ENCODE measurements around the gene PHGDH.

PHGDH gene

GRCh38 chr1:119732465-119733168 lies 20.9 kb downstream of the PHGDH start:
- DNase-seq (ENCODE audit: low spot score), result no peak

- no peak for DNase-seq (ENCODE audit: low spot score)
These were observed 22.0 kb downstream of the PHGDH start for GRCh38 chr1:119733754-119734153.

- no peak for DNase-seq (ENCODE audit: low spot score)
These were observed 23.5 kb downstream of the PHGDH start for GRCh38 chr1:119735217-119735616.

- DNase-seq (ENCODE audit: low spot score), result no peak
These were observed 24.9 kb downstream of the PHGDH start for GRCh38 chr1:119736649-119737039.

GRCh38 chr1:119737040-119737682 lies 25.4 kb downstream of the PHGDH start:
- no peak for DNase-seq (ENCODE audit: low spot score)

GRCh38 chr1:119738100-119738720 lies 26.5 kb downstream of the PHGDH start:
- DNase-seq (ENCODE audit: low spot score), result no peak

- no peak for DNase-seq (ENCODE audit: low spot score)
These were observed 27.4 kb downstream of the PHGDH start for GRCh38 chr1:119739150-119739549.

- no peak for DNase-seq (ENCODE audit: low spot score)
These were observed 28.5 kb downstream of the PHGDH start for GRCh38 chr1:119740261-119740660.

- DNase-seq (ENCODE audit: low spot score), result no peak
These were observed 29.4 kb downstream of the PHGDH start for GRCh38 chr1:119740896-119741780.

- DNase-seq (ENCODE audit: low spot score), result no peak
These were observed 30.5 kb downstream of the PHGDH start for GRCh38 chr1:119742202-119742601.

GRCh38 chr1:119742677-119743076 lies 30.9 kb downstream of the PHGDH start:
- DNase-seq (ENCODE audit: low spot score), result no peak

- DNase-seq (ENCODE audit: low spot score), result no peak
These were observed 31.6 kb downstream of the PHGDH start for GRCh38 chr1:119743308-119743707.

- peak; percentile 75 for DNase-seq (ENCODE audit: low spot score)
These were observed 32.3 kb downstream of the PHGDH start for GRCh38 chr1:119743776-119744597.

- no peak for DNase-seq (ENCODE audit: low spot score)
These were observed 32.8 kb downstream of the PHGDH start for GRCh38 chr1:119744598-119744942.

GRCh38 chr1:119745034-119745433 lies 33.3 kb downstream of the PHGDH start:
- DNase-seq (ENCODE audit: low spot score), result no peak

- no peak for DNase-seq (ENCODE audit: low spot score)
These were observed 35.7 kb downstream of the PHGDH start for GRCh38 chr1:119747451-119747850.

- DNase-seq (ENCODE audit: low spot score), result no peak
These were observed 36.3 kb downstream of the PHGDH start for GRCh38 chr1:119748040-119748439.

- no peak for DNase-seq (ENCODE audit: low spot score)
These were observed 40.9 kb downstream of the PHGDH start for GRCh38 chr1:119752592-119752991.

- no peak for DNase-seq (ENCODE audit: low spot score)
These were observed 46.9 kb downstream of the PHGDH start for GRCh38 chr1:119758584-119758983.

- DNase-seq (ENCODE audit: low spot score), result no peak
These were observed 50.7 kb downstream of the PHGDH start for GRCh38 chr1:119762409-119762808.

- DNase-seq (ENCODE audit: low spot score), result no peak
These were observed 51.2 kb downstream of the PHGDH start for GRCh38 chr1:119762953-119763352.

GRCh38 chr1:119764220-119764619 lies 52.5 kb downstream of the PHGDH start:
- no peak for DNase-seq (ENCODE audit: low spot score)
